HUES64 (cell line): ENCODE measurements around the gene DLGAP1.
"Not testable (repeated sequence)": the region's sequence is repeated elsewhere in the genome, so short reads cannot be mapped to it uniquely, and the experiment has no call there.

Source experiments
- H3K27ac ChIP-seq: 2 replicates; pipeline ENCODE4 v1.7.0; 2013; ENCODE audit warnings: low read depth, low read length, inconsistent platforms
- H3K27me3 ChIP-seq: 2 replicates; pipeline ENCODE4 v1.6.1; 2013; ENCODE audit warnings: mild to moderate bottlenecking, low read length; ENCODE audit not compliant: insufficient read depth
- H3K36me3 ChIP-seq: 2 replicates; pipeline ENCODE4 v1.6.1; 2013; ENCODE audit warnings: mild to moderate bottlenecking, low read length; ENCODE audit not compliant: insufficient read depth
- H3K4me1 ChIP-seq: 2 replicates; pipeline ENCODE4 v1.6.1; 2013; ENCODE audit warnings: mild to moderate bottlenecking, low read length, moderate library complexity; ENCODE audit not compliant: insufficient read depth
- H3K4me3 ChIP-seq: 2 replicates; pipeline ENCODE4 v1.5.1; 2013; ENCODE audit warnings: mild to moderate bottlenecking, low read length, moderate library complexity
- H3K9ac ChIP-seq: 2 replicates; pipeline ENCODE4 v1.6.1; 2013; ENCODE audit warnings: mild to moderate bottlenecking, low read depth, low read length
- H3K9me3 ChIP-seq: 2 replicates; pipeline ENCODE4 v1.6.1; 2013; ENCODE audit warnings: low read depth, low read length; ENCODE audit not compliant: insufficient read depth
- WGBS: fragments of 150-250, 120-280 bp; methylation state at CpG from one replicate; pipeline ENCODE4 v1.1.7; 2013; ENCODE audit warnings: missing lambda C conversion rate; 5-methylcytosine and 5-hydroxymethylcytosine counted together

DLGAP1 gene

GRCh38 chr18:3605954-3606443 is 849.1 kb downstream of the DLGAP1 start:
- Histone ChIP-seq H3K36me3 (peaks cover 26% of the 10 kb centered on the region), H3K4me3 (peak overlapping the region; percentile 78), H3K4me1 (peaks cover 26% of the 10 kb centered on the region), H3K9ac (peak overlapping the region; percentile 95), H3K27me3 (no peaks in the 10 kb centered on the region), H3K9me3 (no peaks in the 10 kb centered on the region), H3K27ac (peak overlapping the region; percentile 99)
- WGBS, result 13% methylated on average over 9 of the region's 9 CpGs

- H3K9ac ChIP-seq, result peak overlapping the region; percentile 95
- H3K4me1 ChIP-seq, result peaks cover 26% of the 10 kb centered on the region
- 0% methylated on average over 4 of the region's 5 CpGs for WGBS
- peaks cover 26% of the 10 kb centered on the region for H3K36me3 ChIP-seq
- H3K27me3 ChIP-seq, result no peaks in the 10 kb centered on the region
- H3K27ac ChIP-seq, result peak overlapping the region; percentile 99
- no peaks in the 10 kb centered on the region for H3K9me3 ChIP-seq
- peak overlapping the region; percentile 78 for H3K4me3 ChIP-seq
Measured at GRCh38 chr18:3605486-3605952, 849.6 kb downstream of the DLGAP1 start.

- no peaks in the 10 kb centered on the region for H3K9me3 ChIP-seq
- peak overlapping the region; percentile 99 for H3K27ac ChIP-seq
- no peaks in the 10 kb centered on the region for H3K27me3 ChIP-seq
- peaks cover 26% of the 10 kb centered on the region for H3K36me3 ChIP-seq
- under 1% methylated on average over 12 of the region's 12 CpGs for WGBS
- H3K4me1 ChIP-seq, result peaks cover 26% of the 10 kb centered on the region
- H3K9ac ChIP-seq, result peak overlapping the region; percentile 95
- H3K4me3 ChIP-seq, result peak overlapping the region; percentile 78
Measured at GRCh38 chr18:3604498-3605408, 850.4 kb downstream of the DLGAP1 start.

- no peaks in the 10 kb centered on the region for H3K27me3 ChIP-seq
- H3K36me3 ChIP-seq, result peaks cover 26% of the 10 kb centered on the region
- H3K9me3 ChIP-seq, result no peaks in the 10 kb centered on the region
- peak overlapping the region; percentile 95 for H3K9ac ChIP-seq
- WGBS, result under 1% methylated on average over 4 of the region's 4 CpGs
- peak overlapping the region; percentile 99 for H3K27ac ChIP-seq
- peaks cover 26% of the 10 kb centered on the region for H3K4me1 ChIP-seq
- peak overlapping the region; percentile 78 for H3K4me3 ChIP-seq
Measured at GRCh38 chr18:3604235-3604497, 850.9 kb downstream of the DLGAP1 start.

- Histone ChIP-seq H3K4me1 (peaks cover 26% of the 10 kb centered on the region), H3K36me3 (peaks cover 25% of the 10 kb centered on the region), H3K27me3 (no peaks in the 10 kb centered on the region), H3K9me3 (no peaks in the 10 kb centered on the region), H3K27ac (peak overlapping the region; percentile 99), H3K9ac (peak overlapping the region; percentile 95), H3K4me3 (peak overlapping the region; percentile 78)
- WGBS, result 0% methylated on average over 11 of the region's 12 CpGs
Measured at GRCh38 chr18:3603421-3604234, 851.5 kb downstream of the DLGAP1 start.

GRCh38 chr18:3601106-3601755 is 853.9 kb downstream of the DLGAP1 start:
- H3K36me3 ChIP-seq, H3K9ac ChIP-seq, H3K27me3 ChIP-seq, H3K9me3 ChIP-seq, H3K4me3 ChIP-seq: not testable (repeated sequence)
- WGBS, result 96% methylated on average over 12 of the region's 12 CpGs
- Histone ChIP-seq H3K27ac (peak overlapping the region; percentile 99; the same call in 1 of the 2 replicates), H3K4me1 (peaks cover 29% of the 10 kb centered on the region)

- Histone ChIP-seq H3K9me3 (no peaks in the 10 kb centered on the region), H3K27me3 (no peaks in the 10 kb centered on the region), H3K4me3 (no peak overlapping the region), H3K4me1 (peaks cover 34% of the 10 kb centered on the region), H3K36me3 (peaks cover 6% of the 10 kb centered on the region; the same call in 1 of the 2 replicates), H3K9ac (no peak overlapping the region), H3K27ac (no peak overlapping the region)
- 94% methylated on average over 6 of the region's 6 CpGs for WGBS
Measured at GRCh38 chr18:3599861-3600260, 855.2 kb downstream of the DLGAP1 start.

GRCh38 chr18:3599195-3599594 is 855.9 kb downstream of the DLGAP1 start:
- Histone ChIP-seq H3K36me3 (peaks cover 6% of the 10 kb centered on the region; the same call in 1 of the 2 replicates), H3K4me3 (no peak overlapping the region), H3K27me3 (no peaks in the 10 kb centered on the region), H3K27ac (no peak overlapping the region), H3K9me3 (no peaks in the 10 kb centered on the region), H3K9ac (no peak overlapping the region), H3K4me1 (peaks cover 39% of the 10 kb centered on the region)
- 88% methylated on average over 7 of the region's 7 CpGs for WGBS

- Histone ChIP-seq H3K27ac (no peak overlapping the region), H3K27me3 (no peaks in the 10 kb centered on the region), H3K36me3 (peaks cover 6% of the 10 kb centered on the region; the same call in 1 of the 2 replicates), H3K4me1 (peaks cover 42% of the 10 kb centered on the region), H3K9me3 (no peaks in the 10 kb centered on the region), H3K4me3 (no peak overlapping the region), H3K9ac (no peak overlapping the region)
- WGBS, result 98% methylated on average over 10 of the region's 10 CpGs
Measured at GRCh38 chr18:3598581-3598980, 856.5 kb downstream of the DLGAP1 start.

GRCh38 chr18:3597409-3598357 is 857.4 kb downstream of the DLGAP1 start:
- Histone ChIP-seq H3K27me3 (no peaks in the 10 kb centered on the region; the same call in 1 of the 2 replicates), H3K27ac (peak overlapping the region; percentile 42), H3K36me3 (peaks cover 6% of the 10 kb centered on the region; the same call in 1 of the 2 replicates), H3K4me1 (peaks cover 43% of the 10 kb centered on the region), H3K9me3 (no peaks in the 10 kb centered on the region), H3K4me3 (no peak overlapping the region), H3K9ac (no peak overlapping the region)
- WGBS, result 91% methylated on average over 22 of the region's 22 CpGs
